Liver (tissue), 9 donors: ENCODE measurements around the gene HS3ST3B1. TPM values are rescaled to one million over a fixed set of nuclear protein-coding genes. Genes with fewer than 3 reads are reported as not detected.
A peak's percentile ranks its signal among the peaks of the same experiment; 100 is the strongest.

Experiments
- DNase-seq: peaks from one replicate; pipeline ENCODE4 v3.0.0-alpha.2; 2017; ENCODE audit warnings: low spot score
- H3K27ac ChIP-seq, 2 donors: one replicate each; pipeline ENCODE4 v1.7.0; 2013; ENCODE audit warnings: inconsistent platforms in 2 of 2, low read length in 2 of 2, control low read depth in 1 of 2, low read depth in 1 of 2, mild to moderate bottlenecking in 1 of 2
- H3K27me3 ChIP-seq, 4 donors: one replicate each; pipeline versions ENCODE4 v1.6.1 to v1.7.0; 2013; ENCODE audit warnings: low read length in 3 of 4, inconsistent platforms in 1 of 4, mild to moderate bottlenecking in 1 of 4, moderate library complexity in 1 of 4; ENCODE audit not compliant: control insufficient read depth in 4 of 4, insufficient read depth in 4 of 4
- H3K36me3 ChIP-seq, 4 donors: one replicate each; pipeline versions ENCODE4 v1.6.1 to v1.7.0; 2013; ENCODE audit warnings: low read length in 3 of 4, mild to moderate bottlenecking in 3 of 4, low read depth in 1 of 4, moderate library complexity in 1 of 4; ENCODE audit not compliant: control insufficient read depth in 4 of 4, insufficient read depth in 3 of 4
- H3K4me1 ChIP-seq, 4 donors: one replicate each; pipeline versions ENCODE4 v1.6.1 to v1.7.0; 2013; ENCODE audit warnings: low read length in 3 of 4, mild to moderate bottlenecking in 3 of 4, moderate library complexity in 1 of 4; ENCODE audit not compliant: control insufficient read depth in 4 of 4, insufficient read depth in 4 of 4
- H3K4me3 ChIP-seq, 3 donors: one replicate each; pipeline versions ENCODE4 v1.6.1 to v1.7.0; 2013; ENCODE audit warnings: low read length in 3 of 3, control low read depth in 1 of 3, low read depth in 1 of 3, mild to moderate bottlenecking in 1 of 3
- H3K9ac ChIP-seq, 2 donors: one replicate each; pipeline ENCODE4 v1.7.0; 2013; ENCODE audit warnings: low read length in 2 of 2, mild to moderate bottlenecking in 2 of 2, moderate library complexity in 2 of 2, control low read depth in 1 of 2, low read depth in 1 of 2
- H3K9me3 ChIP-seq, 4 donors: one replicate each; pipeline versions ENCODE4 v1.6.1 to v1.7.0; 2013; ENCODE audit warnings: low read length in 3 of 4; ENCODE audit not compliant: control insufficient read depth in 4 of 4
- ATF3 ChIP-seq: IDR thresholded peaks from 2 replicates; pipeline ENCODE4 v1.6.1; 2016; ENCODE audit warnings: antibody characterized with exemption
- CTCF ChIP-seq: fragments of 150-350 bp; IDR thresholded peaks from 2 replicates; pipeline ENCODE4 v1.5.1; 2017; ENCODE audit warnings: improper control_type of control experiment, low read depth, low read length; ENCODE audit not compliant: missing input control
- EGR1 ChIP-seq, 2 donors: IDR thresholded peaks; 2 replicates each; pipeline ENCODE4 v1.6.1; 2016 to 2018; ENCODE audit warnings: antibody characterized with exemption in 2 of 2, low read depth in 2 of 2
- FOXA1 ChIP-seq: IDR thresholded peaks from 2 replicates; pipeline ENCODE4 v1.6.1; 2016; ENCODE audit warnings: antibody characterized with exemption
- FOXA2 ChIP-seq: IDR thresholded peaks from 2 replicates; pipeline ENCODE4 v1.6.1; 2016; ENCODE audit warnings: antibody characterized with exemption
- GABPA ChIP-seq, 2 donors: IDR thresholded peaks in 1 of 2; conservative IDR thresholded peaks in 1 of 2; 2 replicates each; pipeline ENCODE4 v1.6.1; 2016; ENCODE audit warnings: antibody characterized with exemption in 2 of 2, mild to moderate bottlenecking in 1 of 2, moderate library complexity in 1 of 2
- HNF4A ChIP-seq, 2 donors: conservative IDR thresholded peaks; 2 replicates each; pipeline ENCODE4 v1.6.1; 2016; ENCODE audit warnings: antibody characterized with exemption in 2 of 2, mild to moderate bottlenecking in 2 of 2
- HNF4G ChIP-seq: IDR thresholded peaks from 2 replicates; pipeline ENCODE4 v1.6.1; 2016; ENCODE audit warnings: antibody characterized with exemption
- JUND ChIP-seq, 2 donors: IDR thresholded peaks; 2 replicates each; pipeline ENCODE4 v1.6.1; 2016; ENCODE audit warnings: antibody characterized with exemption in 2 of 2
- MAX ChIP-seq: IDR thresholded peaks from 2 replicates; pipeline ENCODE4 v1.6.1; 2016; ENCODE audit warnings: antibody characterized with exemption
- NR2F2 ChIP-seq: IDR thresholded peaks from 2 replicates; pipeline ENCODE4 v1.6.1; 2016; ENCODE audit warnings: antibody characterized with exemption
- RAD21 ChIP-seq, 2 donors: IDR thresholded peaks; 2 replicates each; pipeline ENCODE4 v1.6.1; 2016; ENCODE audit warnings: antibody characterized with exemption in 2 of 2, mild to moderate bottlenecking in 2 of 2
- REST ChIP-seq: IDR thresholded peaks from 2 replicates; pipeline ENCODE4 v1.6.1; 2016; ENCODE audit warnings: antibody characterized with exemption, mild to moderate bottlenecking
- RXRA ChIP-seq, 2 donors: IDR thresholded peaks; 2 replicates each; pipeline ENCODE4 v1.6.1; 2017 to 2018; ENCODE audit warnings: antibody characterized with exemption in 2 of 2, mild to moderate bottlenecking in 1 of 2
- SP1 ChIP-seq: IDR thresholded peaks from 2 replicates; pipeline ENCODE4 v1.6.1; 2018; ENCODE audit warnings: antibody characterized with exemption, mild to moderate bottlenecking
- TAF1 ChIP-seq: conservative IDR thresholded peaks from 2 replicates; pipeline ENCODE4 v1.6.1; 2016; ENCODE audit warnings: antibody characterized with exemption, mild to moderate bottlenecking
- YY1 ChIP-seq: IDR thresholded peaks from 2 replicates; pipeline ENCODE4 v1.6.1; 2016; ENCODE audit warnings: antibody characterized with exemption, mild to moderate bottlenecking
- ZBTB33 ChIP-seq: IDR thresholded peaks from 2 replicates; pipeline ENCODE4 v1.6.1; 2016; ENCODE audit warnings: antibody characterized with exemption
- WGBS: extraction: QIAGEN DNeasy Blood & Tissue Kit; methylation state at CpG from one replicate; pipeline ENCODE4 v1.1.7; 2013; 5-methylcytosine and 5-hydroxymethylcytosine counted together
- polyA plus RNA-seq, 2 donors: library from polyadenylated mRNA; stranded (reverse) in 1 of 2; unstranded in 1 of 2; fragments of 200-250 nt in 1 of 2; fragments of >200 nt in 1 of 2; fragmentation: Nextera tagmentation in 1 of 2; extraction: Ambion mirVana in 1 of 2; gene quantifications; one replicate each; pipeline versions ENCODE4 v1.2.1 to v1.2.3, GENCODE V29; 2013 to 2015
- total RNA-seq, 2 donors: library from RNA; depleted of rRNA; stranded (reverse); fragments of >200 nt; gene quantifications; one replicate each; pipeline ENCODE4 v1.2.3, GENCODE V29; 2014
- donor health status: healthy.
- donor health status: healthy.
- donor health status: healthy.
- donor health status: healthy.
- donor health status: healthy.

HS3ST3B1 gene
- total and polyA plus RNA-seq, 4 donors: 11.9 to 33.5 (median 22.4) TPM

GRCh38 chr17:14331225-14331981, 30.5 kb downstream of the HS3ST3B1 start:
- TF ChIP-seq SP1 (no peak), FOXA2 (no peak), MAX (no peak), CTCF (no peak), NR2F2 (no peak), EGR1 (IDR thresholded peaks at IDR 0.05; ENCODE audit: low read depth in 2 of 2) (no peak), HNF4G (no peak), RAD21 (IDR thresholded peaks at IDR 0.05) (no peak), HNF4A (conservative IDR thresholded peaks at IDR 0.05) (no peak), REST (no peak), ATF3 (no peak), TAF1 (no peak), GABPA (IDR thresholded peaks at IDR 0.05 in 1 of 2, conservative IDR thresholded peaks at IDR 0.05 in 1 of 2) (no peak), ZBTB33 (no peak), YY1 (no peak), RXRA (IDR thresholded peaks at IDR 0.05) (no peak), FOXA1 (no peak), JUND (IDR thresholded peaks at IDR 0.05) (no peak)
- H3K27ac ChIP-seq: peak overlapping the region; percentile 83 to 88
- peak overlapping the region in 1 of 3 donors; percentile 24 for H3K4me3 ChIP-seq
- no peaks in the 10 kb centered on the region for H3K36me3 ChIP-seq
- no peaks in the 10 kb centered on the region for H3K27me3 ChIP-seq
- no peak for DNase-seq
- H3K9me3 ChIP-seq: no peaks in the 10 kb centered on the region
- H3K4me1 ChIP-seq: peaks cover 7 to 38% (median 37%) of the 10 kb centered on the region in 4 donors
- 65% methylated on average over 10 of the region's 10 CpGs for WGBS
- peak overlapping the region in 1 of 2 donors; percentile 44 for H3K9ac ChIP-seq
